Raji (cell line): ENCODE measurements around the gene PPP2R5C.
A peak's percentile ranks its signal among the peaks of the same experiment; 100 is the strongest.

Source experiments
- POLR2A ChIP-seq: IDR thresholded peaks from 2 replicates; pipeline ENCODE4 v1.6.1; 2011; ENCODE audit warnings: low read depth, low read length, control low read depth; ENCODE audit not compliant: insufficient read depth

PPP2R5C gene

DNA sequence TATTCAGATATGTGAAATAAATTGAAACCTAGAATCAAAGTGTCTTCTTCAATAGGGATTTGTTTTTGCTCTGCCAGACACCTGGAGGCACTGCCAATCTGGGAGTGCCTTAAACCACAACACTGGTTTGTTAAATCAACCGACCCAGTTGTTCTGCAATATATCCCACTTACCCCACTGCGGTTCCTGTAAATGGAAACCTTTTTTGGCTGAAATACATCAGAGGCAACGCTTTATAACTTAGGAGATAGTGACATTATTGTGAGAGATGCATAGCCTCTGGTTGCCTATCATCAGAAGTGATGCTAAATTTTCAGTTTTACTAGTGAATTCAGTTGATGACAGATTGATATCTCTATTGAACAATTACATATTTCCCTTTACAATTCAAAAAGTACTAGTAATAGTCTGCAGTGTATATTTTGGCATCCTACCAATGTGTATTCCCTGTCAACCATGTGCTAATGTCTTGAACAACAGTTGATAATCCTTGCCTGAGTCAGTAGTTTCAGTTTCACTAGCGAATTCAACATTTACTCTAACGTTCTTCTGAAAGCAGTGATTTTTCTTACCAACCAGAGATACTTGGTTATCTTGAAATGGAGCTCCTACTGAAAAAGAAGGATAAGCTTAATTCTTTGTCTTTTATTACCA, 30.5 kb downstream of the PPP2R5C start:
- TF ChIP-seq POLR2A = no peak

DNA sequence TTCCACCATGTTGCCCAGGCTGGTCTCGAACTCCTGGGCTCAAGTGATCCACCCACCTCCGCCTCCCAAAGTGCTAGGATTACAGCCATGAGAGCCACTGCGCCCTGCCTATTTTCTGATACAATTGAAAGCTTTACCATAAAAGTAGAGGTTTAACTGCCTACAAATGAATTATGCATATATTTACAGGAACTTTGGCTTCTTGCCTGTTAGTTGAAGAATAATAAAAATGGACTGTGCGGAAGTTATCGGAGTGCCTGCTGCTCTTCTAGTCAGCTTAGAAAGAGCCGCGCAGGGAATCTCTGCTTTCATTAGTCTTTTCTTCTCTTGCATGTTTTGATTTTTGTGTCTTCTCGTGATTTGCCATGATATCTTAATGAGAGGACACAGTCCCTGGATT, 34.5 kb downstream of the PPP2R5C start:
- TF ChIP-seq POLR2A = no peak

DNA sequence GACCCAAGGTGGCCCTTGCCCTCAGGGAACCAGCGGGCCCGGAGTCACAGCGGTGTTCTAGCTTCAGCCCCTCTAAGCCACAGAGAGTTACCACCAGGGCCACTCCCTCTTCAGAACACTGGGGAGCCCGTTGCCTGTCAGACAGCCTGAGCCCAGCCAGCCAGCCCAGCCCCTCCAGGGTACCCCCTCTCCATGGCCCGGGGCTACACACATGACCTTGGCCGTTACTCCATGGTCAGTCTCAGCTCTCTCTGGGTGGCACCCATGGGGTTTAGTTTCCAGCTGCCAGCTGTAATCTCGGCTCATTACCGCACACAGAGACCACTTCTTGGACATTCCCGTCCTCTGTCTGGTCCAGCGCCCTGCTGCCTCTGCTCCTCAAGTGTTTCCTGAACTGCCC, 35.0 kb downstream of the PPP2R5C start:
- TF ChIP-seq POLR2A = no peak

DNA sequence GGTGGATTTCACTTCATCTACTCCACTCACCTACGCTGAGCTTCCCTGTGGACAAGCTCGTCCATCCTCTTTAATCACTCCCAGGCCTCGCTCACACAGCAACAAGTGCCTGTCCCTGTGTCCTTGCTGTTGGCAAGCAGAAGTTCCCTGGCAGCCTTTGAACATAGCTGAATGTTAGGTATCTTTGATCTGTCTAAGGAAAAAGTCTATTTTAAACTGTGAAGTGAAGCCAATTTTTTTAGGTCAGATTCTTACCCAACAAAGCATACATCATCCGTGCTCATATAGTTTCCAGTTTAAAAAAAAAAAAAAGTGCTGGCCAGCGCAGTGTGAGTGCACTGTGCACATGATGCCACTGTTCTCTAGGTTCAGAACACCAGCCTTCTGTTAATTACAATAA, 36.3 kb downstream of the PPP2R5C start:
- no peak for TF ChIP-seq POLR2A

DNA sequence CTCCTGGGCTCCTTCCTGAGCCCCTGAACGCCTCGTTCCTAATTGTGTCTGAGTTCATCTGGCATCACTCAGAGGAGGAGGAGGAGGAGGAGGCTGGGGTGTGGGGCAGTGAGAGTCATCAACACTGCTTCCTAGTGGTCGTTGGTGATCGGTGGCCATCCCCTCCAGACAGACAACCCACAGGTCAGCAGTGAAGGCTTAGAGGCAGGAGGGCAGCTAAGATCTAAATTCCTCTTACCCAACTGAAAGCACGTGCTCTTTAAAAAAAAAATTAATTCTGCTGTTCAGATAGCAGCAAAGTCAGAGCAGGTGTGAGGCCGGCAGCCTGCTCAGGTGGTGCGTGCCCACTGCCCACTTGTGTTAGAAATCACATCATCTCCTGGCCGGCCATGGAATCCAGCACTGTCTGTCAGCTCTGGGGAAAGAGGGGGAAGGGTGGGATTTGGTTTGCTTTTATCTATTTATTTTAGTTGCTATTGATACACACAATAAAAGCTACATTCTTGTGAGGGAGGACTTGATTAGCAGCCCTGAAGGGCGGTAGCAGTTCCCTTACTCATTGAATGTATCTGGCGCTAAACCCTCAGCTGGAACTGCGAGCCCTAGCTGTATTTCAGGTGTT, 46.6 kb downstream of the PPP2R5C start:
- TF ChIP-seq POLR2A = no peak

DNA sequence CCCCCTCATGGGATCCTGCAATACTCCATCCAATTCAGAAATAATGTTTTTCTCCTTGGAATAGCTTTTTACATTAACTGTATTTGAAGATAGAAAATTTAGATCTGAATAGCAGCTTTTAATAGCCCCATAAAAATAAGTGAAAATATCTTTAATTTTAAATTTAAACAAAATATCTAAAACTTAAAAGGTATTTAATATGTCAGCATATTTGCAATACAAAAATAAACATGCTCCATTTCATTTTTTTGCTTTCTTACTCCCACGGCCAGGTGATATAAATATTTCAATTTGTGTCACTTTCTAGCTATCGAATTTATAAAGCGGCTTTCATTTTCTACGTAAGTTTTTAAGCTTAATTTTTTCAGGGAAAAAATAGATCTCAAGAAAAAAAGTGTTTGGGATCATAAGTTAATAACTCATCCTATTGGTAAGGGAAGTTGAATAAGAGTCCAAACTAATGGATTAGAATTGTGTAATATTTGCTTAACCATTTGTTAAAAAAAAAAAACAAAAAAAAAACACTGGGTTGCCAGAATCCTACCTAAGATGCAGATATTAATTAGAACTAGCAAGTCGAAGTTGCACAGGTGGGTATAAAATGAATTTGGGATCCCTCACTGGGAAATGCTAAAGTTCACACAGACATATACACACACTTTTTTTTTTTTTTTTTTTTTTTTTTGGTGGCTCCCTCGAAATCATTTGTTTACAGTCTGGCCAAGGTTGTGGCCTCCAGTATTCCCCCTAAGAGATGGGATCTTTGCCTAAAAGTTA, 47.6 kb downstream of the PPP2R5C start:
- no peak for TF ChIP-seq POLR2A

DNA sequence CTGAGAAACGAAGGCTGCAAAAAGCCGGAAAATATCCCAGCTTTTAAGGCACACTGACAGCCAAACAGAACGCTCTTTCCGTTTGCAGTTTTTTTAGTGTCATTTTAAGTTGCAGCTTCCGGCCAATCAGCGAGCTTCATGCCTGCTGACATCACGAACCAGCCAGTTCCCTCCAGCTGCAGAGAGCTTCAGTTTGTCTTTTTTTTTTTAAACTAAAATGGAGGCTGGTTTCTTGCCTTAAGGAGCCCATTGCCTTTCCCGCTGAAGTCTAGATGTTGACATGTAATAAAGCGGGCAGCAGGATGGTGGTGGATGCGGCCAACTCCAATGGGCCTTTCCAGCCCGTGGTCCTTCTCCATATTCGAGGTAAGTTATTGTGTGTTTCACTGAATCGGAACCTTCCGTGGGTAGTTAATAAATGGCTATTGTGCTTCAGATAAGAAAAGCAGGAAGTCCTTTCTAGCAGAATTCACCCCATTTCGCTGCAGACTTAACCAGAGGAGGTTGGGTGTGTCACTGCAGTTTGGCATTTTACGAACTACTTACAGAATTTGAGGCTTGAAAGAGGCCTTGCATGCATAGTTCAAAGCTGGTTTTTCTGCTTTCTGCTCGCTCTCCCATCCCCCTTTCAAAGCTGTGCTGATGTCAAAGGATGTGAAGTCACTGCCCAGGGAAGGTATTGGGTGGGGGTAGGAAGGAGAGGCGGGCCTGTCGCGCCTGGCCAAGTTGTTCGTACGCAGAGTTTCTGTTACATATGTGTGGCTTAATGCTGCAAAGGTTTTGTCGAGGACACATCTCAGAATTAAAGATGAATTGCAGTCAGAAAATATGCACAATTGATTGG, 48.4 kb downstream of the PPP2R5C start:
- TF ChIP-seq POLR2A = peak; percentile 70

DNA sequence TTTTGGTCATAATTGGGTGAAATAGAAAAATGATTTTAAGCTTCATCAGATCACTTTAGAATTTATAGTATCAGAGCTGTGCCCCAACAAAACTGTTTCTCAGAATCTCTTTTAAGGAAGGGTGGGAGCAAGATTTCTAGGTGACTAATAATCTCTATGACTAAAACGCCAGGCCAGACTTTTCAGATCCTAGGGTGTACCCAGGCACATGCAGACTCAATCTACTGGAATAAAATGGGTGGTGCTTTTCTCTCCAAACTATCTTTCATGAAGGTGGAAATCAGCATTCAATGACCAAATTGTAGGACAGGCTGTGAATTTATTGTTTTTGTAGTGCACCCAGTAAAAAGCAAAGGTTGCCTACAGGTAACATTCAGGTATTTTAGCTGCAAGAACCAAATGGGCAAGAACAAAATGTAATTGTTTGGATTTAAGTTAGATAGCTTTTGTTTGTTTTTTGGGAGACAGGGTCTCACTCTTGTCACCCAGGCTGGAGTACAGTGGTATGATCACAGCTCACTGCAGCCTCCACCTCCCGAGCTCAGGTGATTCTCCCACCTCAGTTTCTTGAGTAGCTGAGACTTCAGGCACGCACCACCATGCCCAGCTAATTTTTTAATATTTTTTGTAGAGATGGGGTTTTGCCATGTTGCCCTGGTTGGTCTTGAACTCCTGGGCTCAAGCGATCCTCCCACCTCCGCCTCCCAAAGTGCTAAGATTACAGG, 49.5 kb downstream of the PPP2R5C start:
- TF ChIP-seq POLR2A = no peak

DNA sequence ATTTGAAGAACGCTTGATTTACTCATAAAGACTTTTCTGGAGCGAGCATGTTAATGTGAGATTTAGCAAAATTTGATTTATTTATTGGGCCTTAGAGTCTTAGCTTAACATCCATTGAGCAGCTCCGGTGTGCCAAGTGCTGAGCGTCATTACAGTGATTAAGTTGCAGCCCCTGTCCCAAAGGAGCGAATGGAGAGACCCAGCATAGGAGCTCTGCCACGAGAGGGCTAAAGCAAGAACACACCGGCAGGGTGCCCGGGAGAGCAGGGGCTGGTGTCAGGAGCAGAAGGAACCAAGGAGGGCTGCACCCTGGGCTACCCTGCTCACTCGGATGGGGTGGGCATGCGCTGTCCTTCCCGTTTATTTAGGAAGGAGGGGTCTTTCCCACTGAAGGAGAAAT, 50.6 kb downstream of the PPP2R5C start:
- TF ChIP-seq POLR2A = no peak

DNA sequence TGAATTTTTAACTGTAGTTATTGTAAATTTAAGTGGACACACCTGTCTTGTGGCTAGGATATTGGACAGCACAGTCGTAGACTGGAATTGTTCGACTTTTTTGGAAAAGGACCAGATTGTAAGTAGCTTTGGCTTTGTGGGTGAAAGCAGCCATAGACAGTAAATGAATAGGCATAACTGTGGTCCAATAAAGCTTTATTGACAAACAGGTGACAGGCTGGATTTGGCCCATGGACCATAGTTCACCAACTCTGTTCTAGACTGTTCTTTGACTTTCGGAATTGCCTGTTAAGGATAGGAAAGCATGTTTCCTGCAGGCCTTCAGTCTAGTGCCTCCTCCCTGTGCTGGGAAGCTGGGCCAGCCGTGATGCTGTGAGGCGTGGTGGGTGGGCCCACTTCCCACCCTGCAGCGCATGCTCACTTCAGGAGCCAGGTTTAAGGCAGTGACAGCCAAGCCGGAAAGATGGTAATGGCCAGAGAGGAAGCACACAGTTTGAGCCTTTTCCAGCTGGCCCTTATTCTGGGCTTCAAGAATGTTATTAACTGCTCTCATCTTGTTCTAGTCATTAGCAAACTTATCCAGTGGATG, 51.8 kb downstream of the PPP2R5C start:
- no peak for TF ChIP-seq POLR2A

DNA sequence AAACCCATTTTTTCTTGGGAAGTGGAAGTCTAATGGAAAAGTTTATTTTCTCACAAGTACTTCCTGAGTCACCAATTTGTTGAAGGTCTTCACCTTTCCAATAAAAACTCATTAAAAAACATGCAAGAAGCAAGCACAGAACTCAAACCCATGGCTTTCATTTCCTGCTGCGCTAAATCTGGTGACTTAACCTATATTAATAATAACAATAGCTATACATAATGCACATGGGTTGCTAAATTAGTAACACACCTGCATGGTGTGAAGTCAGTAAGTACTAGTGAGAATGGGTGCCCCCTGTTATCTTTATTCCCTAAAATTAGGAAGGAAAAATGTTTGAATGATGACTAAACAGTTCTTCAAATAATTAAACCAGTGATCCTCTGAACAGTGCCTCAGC, 52.3 kb downstream of the PPP2R5C start:
- TF ChIP-seq POLR2A = no peak

DNA sequence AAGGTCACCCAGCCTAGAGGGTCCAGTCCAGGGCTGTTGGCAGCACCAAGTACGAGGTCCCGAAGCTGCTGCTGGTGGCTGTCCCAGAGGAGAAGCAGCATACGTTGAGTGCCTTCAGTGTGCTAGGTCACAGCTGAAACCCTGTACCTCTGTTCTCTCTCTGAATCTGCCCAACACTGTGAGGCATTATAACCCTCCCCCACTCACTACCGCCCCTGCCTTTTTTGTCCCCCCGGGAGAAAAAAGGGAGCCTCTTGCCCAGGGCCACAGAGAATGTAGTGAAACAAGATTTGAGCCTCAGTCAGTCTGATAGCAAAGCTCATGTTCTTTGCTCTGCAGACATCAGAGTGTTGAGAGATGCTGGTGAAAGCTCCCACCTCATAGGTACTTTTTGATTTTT, 53.4 kb downstream of the PPP2R5C start:
- no peak for TF ChIP-seq POLR2A

DNA sequence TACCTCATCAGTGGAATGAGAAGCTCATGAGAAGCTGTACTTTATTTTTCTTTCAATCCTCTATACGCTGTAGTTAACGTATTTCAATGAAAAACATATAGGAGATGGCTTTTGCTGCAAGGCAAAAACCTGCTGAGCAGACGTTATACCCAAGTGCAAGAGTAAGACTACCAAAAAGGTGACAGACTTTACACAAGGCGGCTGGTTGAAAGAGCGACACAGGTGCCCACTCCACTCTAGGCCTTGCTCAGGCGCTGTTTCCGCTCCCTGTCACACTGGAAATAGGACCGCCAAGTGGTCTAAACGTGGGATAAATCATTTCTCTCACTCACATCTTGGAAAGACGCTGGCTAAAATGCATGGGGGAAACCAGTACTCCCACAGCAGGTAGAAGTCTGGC, 54.5 kb downstream of the PPP2R5C start:
- TF ChIP-seq POLR2A = no peak

DNA sequence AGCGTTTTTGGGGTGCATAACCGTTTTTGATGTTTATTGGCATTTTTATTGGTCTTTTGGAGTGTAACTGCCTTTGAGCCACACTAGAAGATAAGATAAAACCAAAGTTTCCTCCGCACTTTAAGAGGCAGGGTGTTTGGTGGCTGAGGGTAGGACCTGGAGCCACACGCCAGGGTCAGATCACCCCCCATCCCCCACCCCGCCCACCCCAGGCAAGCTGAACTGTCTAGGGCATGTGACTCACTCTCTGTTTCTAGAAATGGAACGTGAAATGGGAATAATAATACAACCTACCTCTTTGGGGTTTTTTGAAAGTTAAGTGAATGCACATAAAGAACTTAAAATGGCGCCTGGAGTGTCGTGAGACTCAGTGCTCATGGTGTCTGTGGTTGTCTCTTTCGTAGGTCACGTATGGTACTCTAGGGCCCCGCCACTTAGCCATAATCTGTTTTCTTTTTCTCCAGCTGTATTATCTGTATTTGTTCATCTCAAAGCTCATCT, 56.0 kb downstream of the PPP2R5C start:
- no peak for TF ChIP-seq POLR2A
